GM04503 (cell line): Measurements from ENCODE around the gene CPED1.
"Not testable (repeated sequence)": the region's sequence is repeated elsewhere in the genome, so short reads cannot be mapped to it uniquely, and the experiment has no call there.

ENCODE experiments used
- DNase-seq: peaks from one replicate; pipeline ENCODE4 v3.0.0-alpha.2; 2012; ENCODE audit warnings: low read depth

The CPED1 gene

GRCh38 chr7:121286742-121287734 is 298.5 kb downstream of the CPED1 start:
- DNase-seq, result no peak

GRCh38 chr7:121288894-121289293 is 300.4 kb downstream of the CPED1 start:
- no peak for DNase-seq

- not testable (repeated sequence) for DNase-seq
Observed at GRCh38 chr7:121289930-121290329, 301.4 kb downstream of the CPED1 start.

GRCh38 chr7:121294448-121294992 is 306.0 kb downstream of the CPED1 start:
- no peak for DNase-seq

- DNase-seq, result no peak
Observed at GRCh38 chr7:121297843-121298242, 309.3 kb downstream of the CPED1 start.

- DNase-seq, result no peak
Observed at GRCh38 chr7:121298831-121299239, 310.3 kb downstream of the CPED1 start.

- DNase-seq, result no peak
Observed at GRCh38 chr7:121300685-121301420, 312.3 kb downstream of the CPED1 start.

- no peak for DNase-seq
Observed at GRCh38 chr7:121301446-121302213, 313.1 kb downstream of the CPED1 start.

- no peak for DNase-seq
Observed at GRCh38 chr7:121302214-121302745, 313.8 kb downstream of the CPED1 start.

- no peak for DNase-seq
Observed at GRCh38 chr7:121303422-121304101, 315.1 kb downstream of the CPED1 start.

GRCh38 chr7:121304102-121304658 is 315.7 kb downstream of the CPED1 start:
- no peak for DNase-seq

- DNase-seq, result peak; percentile 36
Observed at GRCh38 chr7:121305109-121305508, 316.6 kb downstream of the CPED1 start.

GRCh38 chr7:121306565-121306964 is 318.1 kb downstream of the CPED1 start:
- no peak for DNase-seq

GRCh38 chr7:121307021-121307574 is 318.6 kb downstream of the CPED1 start:
- DNase-seq, result no peak

- DNase-seq, result no peak
Observed at GRCh38 chr7:121313220-121313792, 324.8 kb downstream of the CPED1 start.

GRCh38 chr7:121313793-121314676 is 325.5 kb downstream of the CPED1 start:
- DNase-seq, result no peak

- not testable (repeated sequence) for DNase-seq
Observed at GRCh38 chr7:121315170-121315569, 326.7 kb downstream of the CPED1 start.

GRCh38 chr7:121322460-121322859 is 333.9 kb downstream of the CPED1 start:
- no peak for DNase-seq
